GM18951 (cell line): ENCODE results near the gene OR2A12.
"Not testable (repeated sequence)": the region's sequence is repeated elsewhere in the genome, so short reads cannot be mapped to it uniquely, and the experiment has no call there.

ENCODE experiments used
- POLR2A ChIP-seq: IDR thresholded peaks from 4 replicates; pipeline ENCODE4 v1.6.1; 2011; ENCODE audit warnings: mild to moderate bottlenecking; ENCODE audit not compliant: insufficient read length, insufficient read depth; ENCODE audit errors: extremely low read depth
- in situ Hi-C: fragments of 300-500 bp; cut with MboI; formaldehyde crosslinking; loops from one replicate; pipeline ENCODE4 v1.12.0; 2022; ENCODE audit warnings: low sequenced_read_pairs, mixed read lengths, inconsistent platforms; ENCODE audit not compliant: unreplicated experiment

The OR2A12 gene

DNA sequence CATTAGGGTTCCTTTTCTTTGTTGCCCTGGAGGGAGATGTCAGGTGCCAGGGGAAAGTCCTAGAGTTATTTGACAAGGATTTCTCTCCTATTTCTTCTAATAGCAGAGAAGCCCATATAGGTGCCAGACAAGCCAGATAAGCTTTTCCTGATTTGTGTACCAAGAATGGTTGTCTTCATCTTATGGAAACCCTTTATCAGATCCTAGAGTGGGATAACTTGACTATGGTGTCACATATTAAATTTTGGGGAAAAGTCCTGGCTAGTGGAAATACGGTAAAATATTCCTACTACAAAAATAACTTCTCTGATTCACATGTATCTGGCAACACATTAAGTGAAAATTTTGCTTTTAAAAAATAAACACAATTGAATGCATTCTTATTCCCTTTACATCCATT is 1.2 kb downstream of the OR2A12 start:
- TF ChIP-seq POLR2A, result no peak
- in situ Hi-C loops, result no loop called here

DNA sequence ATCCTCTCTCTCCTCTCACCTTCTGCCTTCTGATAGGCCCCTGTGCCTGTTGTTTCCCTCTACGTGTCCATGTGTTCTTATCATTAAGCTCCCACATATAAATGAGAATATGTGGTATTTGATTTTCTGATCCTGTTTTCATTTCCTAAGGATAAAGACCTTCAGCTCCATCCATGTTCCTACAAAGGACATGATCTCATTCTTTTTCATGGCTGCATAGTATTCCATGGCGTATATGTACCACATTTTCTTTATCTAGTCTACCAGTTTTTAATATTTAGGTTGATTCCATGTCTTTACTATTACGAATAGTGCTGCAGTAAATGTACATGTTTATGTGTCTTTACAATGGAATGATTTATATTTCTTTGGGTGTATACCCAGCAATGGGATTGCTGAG is 4.6 kb downstream of the OR2A12 start:
- in situ Hi-C loops, result no loop called here

DNA sequence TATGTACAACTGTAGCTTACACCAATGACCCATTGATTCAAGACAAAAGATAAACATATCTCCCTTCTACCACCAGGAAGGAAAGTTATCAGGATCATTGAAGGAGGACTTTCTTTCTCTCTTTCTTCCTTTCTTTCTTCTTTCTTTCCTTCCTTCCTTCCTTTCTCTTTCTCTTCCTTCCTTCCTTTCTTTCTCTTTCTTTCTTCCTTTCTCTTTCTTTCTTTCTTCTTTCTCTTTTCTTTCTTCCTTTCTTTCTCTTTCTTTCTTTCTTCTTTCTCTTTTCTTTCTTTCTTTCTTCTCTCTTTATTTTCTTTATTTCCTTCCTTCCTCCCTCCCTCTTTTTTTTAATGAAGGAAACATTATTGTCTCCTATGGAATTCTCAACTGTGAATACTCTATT is 12.7 kb downstream of the OR2A12 start:
- in situ Hi-C loops, result no loop called here

More for the DNA sequence above, 4.6 kb downstream of the OR2A12 start:
- no peak for TF ChIP-seq POLR2A

DNA sequence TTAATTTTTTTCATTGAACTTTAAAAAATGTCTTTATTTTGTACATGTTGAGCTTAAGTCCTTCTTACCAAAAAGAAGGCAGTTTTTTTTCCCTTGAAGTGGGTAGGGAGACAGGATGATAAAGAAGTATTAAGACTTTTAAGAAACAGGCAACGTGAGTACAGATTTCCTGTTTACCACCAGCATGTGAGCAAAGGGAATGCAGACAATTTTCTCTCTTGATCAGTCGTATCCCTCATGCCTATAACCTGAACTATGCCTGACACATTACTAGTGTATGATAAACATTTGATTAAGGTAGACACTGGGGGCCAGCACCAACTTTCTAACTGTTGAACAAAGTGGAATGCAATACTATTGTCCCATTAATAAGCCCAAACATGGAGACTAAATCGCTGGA is 14.5 kb downstream of the OR2A12 start:
- TF ChIP-seq POLR2A, result no peak
- in situ Hi-C loops, result no loop called here

More for the DNA sequence above, 12.7 kb downstream of the OR2A12 start:
- no peak for TF ChIP-seq POLR2A

DNA sequence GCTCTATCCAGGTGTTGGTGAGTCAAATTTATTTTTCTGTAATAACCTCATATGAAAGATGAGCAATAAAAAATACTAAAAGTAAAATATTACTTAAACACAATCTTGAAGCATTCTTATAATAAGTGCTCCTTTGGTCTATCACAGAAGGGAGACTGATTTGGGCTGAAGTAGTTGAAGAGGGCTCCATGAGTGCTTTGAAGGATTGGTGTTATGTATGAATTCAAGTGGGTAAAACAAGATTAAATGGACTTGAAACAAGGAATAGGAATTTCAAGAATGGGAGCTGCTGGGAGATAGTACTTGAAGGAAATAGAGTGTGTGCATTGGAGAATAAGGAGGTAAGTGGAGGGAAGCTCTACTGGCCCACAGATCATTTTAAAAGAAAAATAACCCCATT is 16.0 kb downstream of the OR2A12 start:
- in situ Hi-C loops, result no loop called here
- no peak for TF ChIP-seq POLR2A

DNA sequence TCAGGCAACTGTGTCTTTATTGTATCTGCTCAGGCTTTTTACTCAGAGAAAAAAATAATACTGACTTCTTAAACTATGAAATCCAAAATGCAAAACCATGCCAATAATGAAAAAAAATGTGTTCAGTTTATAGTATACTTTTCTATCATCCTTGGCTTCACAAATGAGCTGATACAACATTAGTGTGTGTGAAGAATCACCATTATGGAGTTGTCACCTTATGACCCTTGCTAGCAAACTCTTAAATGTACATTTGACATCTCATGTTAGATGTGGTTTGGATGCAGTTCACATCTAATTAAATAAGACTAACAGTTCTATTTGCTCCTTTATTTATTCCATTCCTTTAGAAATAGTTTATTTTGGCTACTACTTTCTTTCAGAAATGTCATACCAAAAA is 19.1 kb downstream of the OR2A12 start:
- in situ Hi-C loops, result no loop called here
- no peak for TF ChIP-seq POLR2A

DNA sequence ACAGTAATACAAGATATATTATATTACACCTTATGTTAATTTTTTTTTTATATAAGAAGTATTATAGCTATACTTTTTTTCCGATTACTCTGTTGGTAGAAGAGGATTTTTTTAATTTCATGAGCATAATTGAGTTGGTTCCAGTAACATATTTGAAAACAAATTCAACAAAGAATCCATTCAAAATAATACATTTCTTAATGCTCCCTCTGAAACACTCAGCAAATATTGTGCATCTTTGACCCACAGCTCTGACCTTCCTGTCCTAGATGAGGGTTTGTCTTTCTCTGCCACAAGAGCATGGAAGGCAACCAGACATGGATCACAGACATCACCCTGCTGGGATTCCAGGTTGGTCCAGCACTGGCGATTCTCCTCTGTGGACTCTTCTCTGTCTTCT is 23.2 kb downstream of the OR2A12 start, which contains the start of gene OR2A2:
TSS of gene OR2A2 (plus strand) at position 301 of the 400 bp plus-strand sequence. CDS start at position 301, 0 bp downstream.
- in situ Hi-C loops, result no loop called here
- TF ChIP-seq POLR2A, result no peak

DNA sequence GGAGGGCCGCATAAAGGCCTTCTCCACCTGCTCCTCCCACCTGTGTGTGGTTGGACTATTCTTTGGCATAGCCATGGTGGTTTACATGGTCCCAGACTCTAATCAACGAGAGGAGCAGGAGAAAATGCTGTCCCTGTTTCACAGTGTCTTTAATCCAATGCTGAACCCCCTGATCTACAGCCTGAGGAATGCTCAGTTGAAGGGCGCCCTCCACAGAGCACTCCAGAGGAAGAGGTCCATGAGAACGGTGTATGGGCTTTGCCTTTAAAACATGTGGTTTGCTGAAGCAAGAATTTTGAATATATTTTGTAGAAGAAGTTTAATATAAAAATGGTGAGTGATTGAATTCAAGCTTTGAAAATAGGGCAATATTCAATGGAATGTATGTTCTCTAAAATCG is 24.2 kb downstream of the OR2A12 start:
- no peak for TF ChIP-seq POLR2A
- in situ Hi-C loops, result no loop called here

DNA sequence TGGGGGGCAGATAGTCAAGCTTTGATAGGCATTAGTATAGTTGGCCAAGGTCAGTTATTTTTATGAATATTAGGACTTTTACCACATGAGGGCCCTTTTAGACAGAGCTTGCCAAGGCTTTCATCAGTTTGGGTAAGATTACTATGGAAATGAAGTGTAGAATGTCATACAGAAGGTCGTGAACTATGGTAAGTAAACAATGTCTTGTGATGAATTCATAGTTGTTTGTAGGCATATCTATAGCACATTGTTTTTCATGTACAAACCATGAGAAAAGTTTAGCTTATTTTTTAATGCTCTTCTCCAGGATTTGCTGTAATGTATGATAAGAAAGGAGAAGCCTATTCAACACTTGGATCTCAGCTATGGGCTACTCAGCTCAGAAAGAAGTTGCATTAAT is 27.6 kb downstream of the OR2A12 start:
- in situ Hi-C loops, result no loop called here
- no peak for TF ChIP-seq POLR2A

DNA sequence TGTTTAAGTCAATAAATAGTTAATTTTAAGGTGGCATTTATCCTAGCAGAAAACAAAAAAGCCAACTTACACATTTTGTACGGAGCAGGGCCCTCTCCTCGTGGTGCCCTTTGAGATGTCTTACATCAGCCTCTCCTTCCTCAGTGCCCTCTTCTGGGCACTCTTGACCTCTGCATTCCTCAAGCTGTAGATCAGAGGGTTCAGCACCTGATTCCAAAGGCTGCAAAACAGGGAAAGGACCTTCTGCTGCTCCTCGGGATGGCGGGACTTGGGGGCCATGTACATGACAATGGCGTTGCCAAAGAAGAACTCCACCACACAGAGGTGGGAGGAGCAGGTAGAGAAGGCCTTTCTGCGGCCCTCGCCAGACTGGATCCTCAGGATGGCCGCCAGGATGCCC is 32.3 kb downstream of the OR2A12 start:
- no peak for TF ChIP-seq POLR2A
- in situ Hi-C loops, result no loop called here

DNA sequence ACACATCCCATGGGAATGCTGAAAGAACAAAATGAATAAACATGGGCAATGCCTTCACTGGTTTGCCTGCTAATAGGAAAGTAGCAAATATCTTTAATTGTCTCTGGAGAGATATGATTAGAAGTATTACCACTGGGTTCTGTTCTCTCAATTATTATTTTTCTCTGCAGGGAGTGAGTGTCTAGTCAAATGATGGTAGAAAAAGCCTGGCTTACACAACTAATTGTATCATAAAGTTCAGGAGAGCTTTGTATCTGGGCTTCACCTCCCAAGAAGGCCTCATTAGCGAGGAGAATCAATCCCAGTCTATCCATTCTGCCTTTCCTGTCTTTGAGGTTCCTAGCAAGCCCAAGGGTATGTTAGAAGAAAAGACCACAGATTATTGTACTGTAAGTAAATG is 36.8 kb downstream of the OR2A12 start, which contains the start of gene OR2A14:
TSS of gene OR2A14 (plus strand) at position 301 of the 400 bp plus-strand sequence. CDS start 5,937 bp downstream, outside the sequence.
- TF ChIP-seq POLR2A, result no peak
- in situ Hi-C loops, result no loop called here

DNA sequence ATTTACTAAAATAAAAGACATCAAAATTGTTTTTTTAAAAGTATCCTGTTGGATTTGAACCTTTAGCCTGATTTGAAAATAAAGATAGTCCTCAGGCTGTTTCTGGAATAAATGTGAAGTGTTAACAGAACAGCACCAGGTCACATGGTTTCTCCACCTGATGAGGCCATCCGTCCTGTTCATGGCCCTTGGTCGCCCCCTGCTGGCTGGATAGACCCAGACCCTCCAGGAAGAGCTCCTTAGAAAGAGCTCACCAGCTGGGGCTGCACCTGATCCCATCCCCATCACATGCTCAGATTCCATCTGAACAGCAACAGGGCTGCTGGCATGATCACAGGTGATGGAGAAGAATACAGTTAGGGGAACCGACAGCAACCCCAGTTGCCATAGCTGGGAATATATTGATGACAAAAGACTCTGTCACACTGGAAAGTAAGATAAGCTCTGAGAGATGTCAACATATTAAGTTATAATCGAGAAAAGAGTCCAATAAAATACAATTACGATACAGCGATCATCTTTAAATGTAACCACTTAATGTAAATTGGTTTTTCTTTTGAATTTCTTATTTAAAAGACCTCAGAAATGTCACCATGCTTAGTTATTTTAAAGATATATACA is 41.7 kb downstream of the OR2A12 start:
- in situ Hi-C loops, result no loop called here
- no peak for TF ChIP-seq POLR2A

DNA sequence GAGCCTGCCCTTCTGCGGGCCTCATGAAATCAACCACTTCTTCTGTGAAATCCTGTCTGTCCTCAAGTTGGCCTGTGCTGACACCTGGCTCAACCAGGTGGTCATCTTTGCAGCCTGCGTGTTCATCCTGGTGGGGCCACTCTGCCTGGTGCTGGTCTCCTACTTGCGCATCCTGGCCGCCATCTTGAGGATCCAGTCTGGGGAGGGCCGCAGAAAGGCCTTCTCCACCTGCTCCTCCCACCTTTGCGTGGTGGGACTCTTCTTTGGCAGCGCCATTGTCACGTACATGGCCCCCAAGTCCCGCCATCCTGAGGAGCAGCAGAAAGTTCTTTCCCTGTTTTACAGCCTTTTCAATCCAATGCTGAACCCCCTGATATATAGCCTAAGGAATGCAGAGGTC is 43.5 kb downstream of the OR2A12 start:
- in situ Hi-C loops, result not testable (repeated sequence)

DNA sequence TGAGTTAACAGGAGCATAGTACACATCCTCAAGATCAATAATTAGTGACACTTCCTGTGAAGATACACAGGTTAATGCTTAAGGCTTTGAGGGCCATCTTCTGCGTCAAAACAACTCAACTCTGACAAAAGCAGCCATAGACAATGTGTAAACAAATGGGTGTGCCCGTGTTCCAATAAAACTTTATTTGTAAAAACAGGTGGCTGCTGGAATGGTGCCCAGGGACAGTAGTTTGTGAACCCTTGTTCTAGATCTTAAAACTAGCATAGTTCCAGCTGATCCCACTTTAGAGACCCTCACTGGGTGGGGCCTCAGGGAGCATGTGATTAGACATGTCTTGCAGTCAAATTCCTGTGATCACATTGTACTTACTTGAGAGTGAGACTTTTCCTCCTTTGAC is 44.7 kb downstream of the OR2A12 start:
- no peak for TF ChIP-seq POLR2A
- in situ Hi-C loops, result no loop called here

DNA sequence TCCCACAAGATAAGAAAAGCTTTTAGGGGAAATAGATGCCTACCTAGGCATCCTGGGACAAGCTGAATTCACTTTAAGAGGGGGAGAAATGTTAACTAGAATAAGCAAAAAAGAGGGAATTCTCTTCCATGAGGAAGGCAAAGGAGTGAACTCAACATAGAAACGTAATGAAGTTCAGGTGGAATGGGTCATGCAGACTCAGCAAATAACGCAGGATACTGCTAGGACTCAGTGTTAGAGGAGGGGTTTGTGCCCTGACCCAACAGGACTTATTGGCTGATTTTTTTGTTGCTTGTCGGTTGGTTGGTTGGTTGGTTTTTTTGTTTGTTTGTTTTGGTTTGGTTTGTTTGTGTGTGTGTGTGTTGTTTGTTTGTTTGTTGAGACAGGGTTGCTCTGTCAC is 46.2 kb downstream of the OR2A12 start:
- in situ Hi-C loops, result no loop called here
- TF ChIP-seq POLR2A, result no peak

DNA sequence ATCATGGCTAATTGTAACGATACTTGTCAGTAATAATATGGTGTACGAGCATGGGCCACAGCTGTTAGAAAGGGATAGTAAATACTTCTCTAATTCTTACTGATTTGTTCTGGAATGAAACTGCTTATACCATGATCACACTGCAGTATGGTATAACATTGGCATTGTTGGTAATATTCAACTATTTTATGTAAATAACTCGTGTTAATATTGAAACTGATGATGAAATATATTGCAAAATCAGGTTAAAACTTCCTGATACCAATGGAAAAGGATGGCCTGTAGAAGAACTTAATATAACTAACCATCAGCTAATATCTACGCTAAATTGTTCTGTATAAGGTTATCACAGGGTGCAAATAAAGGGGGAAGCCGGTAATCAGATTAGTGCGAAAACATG is 47.2 kb downstream of the OR2A12 start:
- in situ Hi-C loops, result no loop called here
- no peak for TF ChIP-seq POLR2A
